ENCODE data around the gene SCAMP2. TPM values are rescaled to one million over a fixed set of nuclear protein-coding genes. Genes with fewer than 3 reads are reported as not detected.

SCAMP2 gene
- total and polyA plus RNA-seq, 4 donors: 51.2 to 122 (median 82.7) TPM

DNA sequence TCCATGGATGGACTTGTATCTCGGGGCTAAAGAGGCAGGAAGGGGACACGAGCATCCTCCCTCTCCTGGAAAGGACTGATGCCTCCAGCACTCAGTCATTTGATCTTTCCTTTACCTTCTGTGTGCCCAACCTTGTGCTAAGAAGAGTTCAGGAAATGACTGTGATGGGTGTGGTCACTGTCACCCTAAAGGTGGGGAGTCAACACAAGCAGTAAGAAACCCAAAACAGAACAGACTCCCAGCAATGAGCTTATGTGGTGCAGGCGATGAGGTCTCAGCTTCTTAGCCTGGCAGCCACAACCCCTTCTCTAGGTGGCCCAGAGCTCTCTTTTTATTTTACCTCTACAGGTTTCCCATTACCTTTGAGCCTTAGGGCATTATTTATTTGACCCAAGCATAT lies 20.5 kb upstream of the SCAMP2 start:
- H3K36me3 ChIP-seq (ENCODE audit: control insufficient read depth in 4 of 4, insufficient read depth in 4 of 4, low read length in 4 of 4): peaks cover 0 to 21% (median 12%) of the 10 kb centered on the region in 4 donors
- H3K9ac ChIP-seq (ENCODE audit: insufficient read depth in 1 of 2, low read length in 2 of 2): no peak overlapping the region
- H3K4me3 ChIP-seq: no peak overlapping the region
- peaks cover 0 to 17% (median 8%) of the 10 kb centered on the region in 5 donors for H3K4me1 ChIP-seq (ENCODE audit: control insufficient read depth in 5 of 5, insufficient read depth in 5 of 5, low read length in 5 of 5)
- no peak overlapping the region for H3K27ac ChIP-seq (ENCODE audit: low read depth in 1 of 2, low read length in 1 of 2)
- DNase-seq (no peak), ATAC-seq (ENCODE audit: insufficient read depth, low FRiP score) (no peak)
- no peaks in the 10 kb centered on the region for H3K27me3 ChIP-seq (ENCODE audit: control insufficient read depth in 3 of 3, insufficient read depth in 3 of 3, low read length in 2 of 3)
- WGBS, 2 donors: 79 to 96% methylated on average over 3 of the region's 3 CpGs
- TF ChIP-seq, protein P1, sequence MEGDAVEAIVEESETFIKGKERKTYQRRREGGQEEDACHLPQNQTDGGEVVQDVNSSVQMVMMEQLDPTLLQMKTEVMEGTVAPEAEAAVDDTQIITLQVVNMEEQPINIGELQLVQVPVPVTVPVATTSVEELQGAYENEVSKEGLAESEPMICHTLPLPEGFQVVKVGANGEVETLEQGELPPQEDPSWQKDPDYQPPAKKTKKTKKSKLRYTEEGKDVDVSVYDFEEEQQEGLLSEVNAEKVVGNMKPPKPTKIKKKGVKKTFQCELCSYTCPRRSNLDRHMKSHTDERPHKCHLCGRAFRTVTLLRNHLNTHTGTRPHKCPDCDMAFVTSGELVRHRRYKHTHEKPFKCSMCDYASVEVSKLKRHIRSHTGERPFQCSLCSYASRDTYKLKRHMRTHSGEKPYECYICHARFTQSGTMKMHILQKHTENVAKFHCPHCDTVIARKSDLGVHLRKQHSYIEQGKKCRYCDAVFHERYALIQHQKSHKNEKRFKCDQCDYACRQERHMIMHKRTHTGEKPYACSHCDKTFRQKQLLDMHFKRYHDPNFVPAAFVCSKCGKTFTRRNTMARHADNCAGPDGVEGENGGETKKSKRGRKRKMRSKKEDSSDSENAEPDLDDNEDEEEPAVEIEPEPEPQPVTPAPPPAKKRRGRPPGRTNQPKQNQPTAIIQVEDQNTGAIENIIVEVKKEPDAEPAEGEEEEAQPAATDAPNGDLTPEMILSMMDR (IDR thresholded peaks at IDR 0.05; ENCODE audit: control extremely low read depth, extremely low read depth): no peak
- no peaks in the 10 kb centered on the region for H3K9me3 ChIP-seq (ENCODE audit: control insufficient read depth in 4 of 4, insufficient read depth in 3 of 4, low read length in 3 of 4)

DNA sequence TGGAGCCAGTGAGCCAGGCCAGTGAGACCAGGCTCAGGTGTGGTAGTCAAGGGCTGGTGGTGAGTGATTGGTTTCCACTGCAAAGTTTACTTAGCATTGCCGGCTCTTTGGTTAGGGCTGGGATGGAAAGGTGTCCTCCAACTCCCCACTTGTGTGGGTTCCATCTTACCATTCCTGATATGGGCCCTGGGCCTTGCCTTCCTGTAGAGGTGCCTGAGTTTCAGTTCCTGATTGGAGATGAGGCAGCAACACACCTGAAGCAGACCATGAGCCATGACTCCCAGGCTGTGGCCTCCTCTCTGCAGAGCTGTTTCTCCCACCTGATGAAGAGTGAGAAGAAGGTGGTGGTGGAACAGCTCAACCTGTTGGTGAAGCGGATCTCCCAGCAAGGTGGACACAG lies 19.8 kb upstream of the SCAMP2 start:
- H3K9me3 ChIP-seq (ENCODE audit: control insufficient read depth in 4 of 4, insufficient read depth in 3 of 4, low read length in 3 of 4): no peaks in the 10 kb centered on the region
- H3K4me1 ChIP-seq (ENCODE audit: control insufficient read depth in 5 of 5, insufficient read depth in 5 of 5, low read length in 5 of 5): peaks cover 0 to 17% (median 8%) of the 10 kb centered on the region in 5 donors
- 92 to 95% methylated on average over 2 of the region's 2 CpGs for WGBS, 2 donors
- TF ChIP-seq, protein P1 (IDR thresholded peaks at IDR 0.05; ENCODE audit: control extremely low read depth, extremely low read depth): no peak
- DNase-seq (no peak), ATAC-seq (ENCODE audit: insufficient read depth, low FRiP score) (no peak)
- H3K4me3 ChIP-seq: no peak overlapping the region
- H3K9ac ChIP-seq (ENCODE audit: insufficient read depth in 1 of 2, low read length in 2 of 2): no peak overlapping the region
- no peak overlapping the region for H3K27ac ChIP-seq (ENCODE audit: low read depth in 1 of 2, low read length in 1 of 2)
- H3K36me3 ChIP-seq (ENCODE audit: control insufficient read depth in 4 of 4, insufficient read depth in 4 of 4, low read length in 4 of 4): peaks cover 0 to 20% (median 12%) of the 10 kb centered on the region in 4 donors
- H3K27me3 ChIP-seq (ENCODE audit: control insufficient read depth in 3 of 3, insufficient read depth in 3 of 3, low read length in 2 of 3): no peaks in the 10 kb centered on the region

DNA sequence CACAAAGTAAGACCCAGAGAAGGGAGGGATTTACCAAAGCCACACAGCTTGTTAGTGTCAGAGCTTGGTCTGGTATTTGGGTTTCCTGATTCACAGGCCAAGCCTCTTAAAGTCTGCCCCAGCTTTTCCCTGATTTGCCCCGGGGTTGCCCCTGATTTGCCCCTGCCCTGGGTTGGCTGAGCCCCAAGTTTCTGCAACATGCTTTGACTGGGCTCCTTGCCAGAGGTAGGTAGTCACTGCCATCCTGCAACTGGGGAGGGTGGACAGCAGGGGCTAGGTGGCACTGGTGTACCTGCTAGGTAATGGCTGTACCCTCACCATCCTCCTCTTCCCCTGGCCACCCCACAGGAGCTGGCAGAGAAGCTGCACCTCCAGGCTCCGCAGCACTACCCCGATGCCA lies 19.1 kb upstream of the SCAMP2 start:
- no peak overlapping the region for H3K27ac ChIP-seq (ENCODE audit: low read depth in 1 of 2, low read length in 1 of 2)
- H3K9me3 ChIP-seq (ENCODE audit: control insufficient read depth in 4 of 4, insufficient read depth in 3 of 4, low read length in 3 of 4): no peaks in the 10 kb centered on the region
- DNase-seq: no peak
- H3K36me3 ChIP-seq (ENCODE audit: control insufficient read depth in 4 of 4, insufficient read depth in 4 of 4, low read length in 4 of 4): peaks cover 0 to 17% (median 12%) of the 10 kb centered on the region in 4 donors
- ATAC-seq (ENCODE audit: insufficient read depth, low FRiP score): no peak
- TF ChIP-seq, protein P1 (IDR thresholded peaks at IDR 0.05; ENCODE audit: control extremely low read depth, extremely low read depth): no peak
- H3K4me3 ChIP-seq: no peak overlapping the region
- WGBS, 2 donors: 85% methylated on average over 3 of the region's 3 CpGs
- peaks cover 0 to 17% (median 8%) of the 10 kb centered on the region in 5 donors for H3K4me1 ChIP-seq (ENCODE audit: control insufficient read depth in 5 of 5, insufficient read depth in 5 of 5, low read length in 5 of 5)
- H3K27me3 ChIP-seq (ENCODE audit: control insufficient read depth in 3 of 3, insufficient read depth in 3 of 3, low read length in 2 of 3): no peaks in the 10 kb centered on the region
- H3K9ac ChIP-seq (ENCODE audit: insufficient read depth in 1 of 2, low read length in 2 of 2): no peak overlapping the region

DNA sequence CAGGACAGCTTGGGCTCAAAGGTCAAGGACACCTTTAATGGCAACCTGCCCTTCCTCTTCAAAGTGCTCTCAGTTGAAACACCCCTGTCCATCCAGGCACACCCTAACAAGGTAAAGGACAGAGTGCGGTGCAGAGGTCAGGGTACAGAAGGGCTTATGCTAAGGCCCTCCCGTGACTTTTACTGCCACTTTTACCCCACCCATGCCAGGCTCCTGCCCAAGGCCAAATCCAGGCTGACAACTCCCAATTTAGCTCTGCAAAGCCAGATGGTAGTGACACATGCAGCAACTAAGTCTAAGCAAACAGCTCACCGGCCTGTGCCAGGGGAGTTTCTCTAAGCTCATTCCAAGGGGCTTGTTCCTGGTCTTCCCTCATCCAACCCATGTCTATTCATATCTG lies 18.3 kb upstream of the SCAMP2 start:
- H3K36me3 ChIP-seq (ENCODE audit: control insufficient read depth in 4 of 4, insufficient read depth in 4 of 4, low read length in 4 of 4): peaks cover 0 to 17% (median 11%) of the 10 kb centered on the region in 4 donors
- no peak overlapping the region for H3K9ac ChIP-seq (ENCODE audit: insufficient read depth in 1 of 2, low read length in 2 of 2)
- H3K9me3 ChIP-seq (ENCODE audit: control insufficient read depth in 4 of 4, insufficient read depth in 3 of 4, low read length in 3 of 4): no peaks in the 10 kb centered on the region
- TF ChIP-seq, protein P1 (IDR thresholded peaks at IDR 0.05; ENCODE audit: control extremely low read depth, extremely low read depth): no peak
- peaks cover 0 to 17% (median 6%) of the 10 kb centered on the region in 5 donors for H3K4me1 ChIP-seq (ENCODE audit: control insufficient read depth in 5 of 5, insufficient read depth in 5 of 5, low read length in 5 of 5)
- H3K27me3 ChIP-seq (ENCODE audit: control insufficient read depth in 3 of 3, insufficient read depth in 3 of 3, low read length in 2 of 3): no peaks in the 10 kb centered on the region
- WGBS, 2 donors: 93 to 95% methylated on average over 3 of the region's 3 CpGs
- H3K27ac ChIP-seq (ENCODE audit: low read depth in 1 of 2, low read length in 1 of 2): no peak overlapping the region
- ATAC-seq (ENCODE audit: insufficient read depth, low FRiP score): no peak
- H3K4me3 ChIP-seq: no peak overlapping the region
- DNase-seq: no peak

Data from lung (tissue), 12 donors.